ENCODE results near the gene TRAF5.

DNA sequence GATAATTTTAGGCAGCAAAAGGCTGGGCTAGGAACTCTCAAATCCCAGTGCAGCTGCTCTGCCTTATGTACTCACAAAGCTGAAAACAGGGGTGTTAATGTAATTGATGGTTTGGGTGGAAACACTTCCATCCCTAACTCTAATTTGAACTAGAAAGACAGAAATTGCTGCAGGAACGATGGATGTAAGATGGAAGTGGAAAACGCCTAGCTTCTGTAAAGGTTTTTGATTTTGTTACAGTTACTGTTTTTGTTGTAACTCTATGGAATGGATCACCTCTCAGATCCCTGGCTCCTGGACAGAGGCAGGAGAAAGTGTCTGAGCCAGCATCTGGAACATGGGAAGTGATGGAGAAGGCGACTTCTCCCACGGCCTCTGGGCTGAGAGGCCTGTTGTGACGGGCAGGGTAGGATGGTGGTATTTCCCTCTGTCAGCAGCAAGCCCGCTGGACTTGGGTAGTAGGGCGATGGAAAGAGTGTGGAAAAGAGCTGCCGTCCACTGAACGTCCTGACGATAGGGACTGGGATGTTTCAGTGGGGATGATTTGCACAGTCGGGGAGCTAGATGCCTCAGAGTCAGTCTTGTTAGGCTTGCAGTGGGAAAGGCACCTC lies 1.6 kb downstream of the TRAF5 start:
- TF ChIP-seq, protein P1, sequence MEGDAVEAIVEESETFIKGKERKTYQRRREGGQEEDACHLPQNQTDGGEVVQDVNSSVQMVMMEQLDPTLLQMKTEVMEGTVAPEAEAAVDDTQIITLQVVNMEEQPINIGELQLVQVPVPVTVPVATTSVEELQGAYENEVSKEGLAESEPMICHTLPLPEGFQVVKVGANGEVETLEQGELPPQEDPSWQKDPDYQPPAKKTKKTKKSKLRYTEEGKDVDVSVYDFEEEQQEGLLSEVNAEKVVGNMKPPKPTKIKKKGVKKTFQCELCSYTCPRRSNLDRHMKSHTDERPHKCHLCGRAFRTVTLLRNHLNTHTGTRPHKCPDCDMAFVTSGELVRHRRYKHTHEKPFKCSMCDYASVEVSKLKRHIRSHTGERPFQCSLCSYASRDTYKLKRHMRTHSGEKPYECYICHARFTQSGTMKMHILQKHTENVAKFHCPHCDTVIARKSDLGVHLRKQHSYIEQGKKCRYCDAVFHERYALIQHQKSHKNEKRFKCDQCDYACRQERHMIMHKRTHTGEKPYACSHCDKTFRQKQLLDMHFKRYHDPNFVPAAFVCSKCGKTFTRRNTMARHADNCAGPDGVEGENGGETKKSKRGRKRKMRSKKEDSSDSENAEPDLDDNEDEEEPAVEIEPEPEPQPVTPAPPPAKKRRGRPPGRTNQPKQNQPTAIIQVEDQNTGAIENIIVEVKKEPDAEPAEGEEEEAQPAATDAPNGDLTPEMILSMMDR (conservative IDR thresholded peaks at IDR 0.05; ENCODE audit: low read length) = no peak
- TF ChIP-seq EZH2phosphoT487 (IDR thresholded peaks at IDR 0.05; ENCODE audit: borderline replicate concordance) = no peak
